SK-N-SH (cell line): ENCODE results near the gene SMIM10L2A. TPM values are rescaled to one million over a fixed set of nuclear protein-coding genes. Genes with fewer than 3 reads are reported as not detected.

Experiments used
- CTCF ChIA-PET: fragments of 300-600, 350-600 bp; formaldehyde crosslinking; extraction: SDS; loops from one replicate; lab custom pipeline; 2021; lab: Yijun Ruan, JAX
- POLR2A ChIA-PET: fragments of 350-600 bp; sonication (Branson Sonifier 250); formaldehyde crosslinking; extraction: SDS; loops from one replicate; lab custom pipeline; 2020; ENCODE audit warnings: antibody characterized with exemption, inconsistent platforms; lab: Yijun Ruan, JAX
- DNase-seq: peaks from one replicate; pipeline ENCODE4 v3.0.0; 2012
- H2AFZ ChIP-seq: fragments of 200-600 bp; sonication (generic); 2 replicates; pipeline ENCODE4 v1.8.1; 2016; ENCODE audit warnings: antibody characterized with exemption, mild to moderate bottlenecking, low read depth
- H3F3A ChIP-seq: fragments of 200-600 bp; sonication (generic); replicated peaks from 2 replicates; pipeline ENCODE3; 2016; ENCODE audit warnings: antibody characterized with exemption, mild to moderate bottlenecking; ENCODE audit not compliant: insufficient read depth
- H3K27ac ChIP-seq, 2 experiments: fragments of 200-500 bp in 1 of 2; fragments of 200-600 bp in 1 of 2; sonication (Bioruptor generic) in 1 of 2; sonication (generic), shearing (Covaris generic) in 1 of 2; 2 replicates each; pipeline versions ENCODE4 v1.5.1 to v1.6.1; 2014 to 2016; ENCODE audit warnings: low read depth in 2 of 2, inconsistent platforms in 1 of 2, low read length in 1 of 2, mild to moderate bottlenecking in 1 of 2, mixed read lengths in 1 of 2
- H3K27me3 ChIP-seq: fragments of 200-600 bp; sonication (generic), shearing (Covaris generic); 2 replicates; pipeline ENCODE4 v1.6.1; 2016; ENCODE audit warnings: mixed run types; ENCODE audit not compliant: insufficient read depth
- H3K36me3 ChIP-seq, 2 experiments: fragments of 200-500 bp in 1 of 2; fragments of 200-600 bp in 1 of 2; sonication (Bioruptor generic) in 1 of 2; sonication (generic) in 1 of 2; replicated peaks in 1 of 2; 2 replicates each; pipeline versions ENCODE3 to v1.5.1; 2014 to 2016; ENCODE audit warnings: low read length in 1 of 2, mild to moderate bottlenecking in 1 of 2; ENCODE audit not compliant: insufficient read depth in 2 of 2, control insufficient read depth in 1 of 2
- H3K4me1 ChIP-seq, 2 experiments: fragments of 200-500 bp in 1 of 2; fragments of 200-600 bp in 1 of 2; sonication (Bioruptor generic) in 1 of 2; sonication (generic), shearing (Covaris generic) in 1 of 2; 2 replicates each; pipeline versions ENCODE4 v1.5.1 to v1.6.1; 2014 to 2016; ENCODE audit warnings: low read depth in 1 of 2, low read length in 1 of 2, mixed run types in 1 of 2; ENCODE audit not compliant: insufficient read depth in 2 of 2, control insufficient read depth in 1 of 2
- H3K4me2 ChIP-seq: fragments of 200-600 bp; sonication (generic), shearing (Covaris generic); 2 replicates; pipeline ENCODE4 v1.6.1; 2017; ENCODE audit warnings: mixed run types
- H3K4me3 ChIP-seq, 2 experiments: fragments of 200-500 bp in 1 of 2; fragments of 200-600 bp in 1 of 2; sonication (Bioruptor generic) in 1 of 2; sonication (generic), shearing (Covaris generic) in 1 of 2; 2 replicates each; pipeline versions ENCODE4 v1.5.1 to v1.8.1; 2014 to 2016; ENCODE audit warnings: low read depth in 2 of 2, inconsistent platforms in 1 of 2, low read length in 1 of 2, mild to moderate bottlenecking in 1 of 2, mixed read lengths in 1 of 2, moderate library complexity in 1 of 2
- H3K79me2 ChIP-seq: fragments of 200-600 bp; sonication (generic); 2 replicates; pipeline ENCODE4 v1.8.1; 2017; ENCODE audit warnings: mild to moderate bottlenecking; ENCODE audit not compliant: insufficient read depth
- H3K9ac ChIP-seq: fragments of 200-600 bp; sonication (generic); 2 replicates; pipeline ENCODE4 v1.6.1; 2017; ENCODE audit warnings: mixed run types
- H3K9me2 ChIP-seq: fragments of 200-600 bp; sonication (generic); 2 replicates; pipeline ENCODE4 v1.6.1; 2017; ENCODE audit warnings: mixed run types
- H3K9me3 ChIP-seq: fragments of 200-600 bp; sonication (generic); 2 replicates; pipeline ENCODE4 v1.6.1; 2017; ENCODE audit warnings: mixed run types, mild to moderate bottlenecking, moderate library complexity
- H4K20me1 ChIP-seq: fragments of 200-600 bp; sonication (generic); 2 replicates; pipeline ENCODE4 v1.6.1; 2017; ENCODE audit warnings: mild to moderate bottlenecking, mixed run types; ENCODE audit not compliant: insufficient read depth
- ELF1 ChIP-seq: IDR thresholded peaks from 2 replicates; pipeline ENCODE4 v1.4.0; 2012
- EP300 ChIP-seq, 2 experiments: IDR thresholded peaks; 2 replicates each; pipeline versions ENCODE4 v1.4.0 to v1.6.1; 2012; ENCODE audit warnings: borderline replicate concordance in 1 of 2, low read depth in 1 of 2, low read length in 1 of 2
- GATA2 ChIP-seq: sonication (generic); formaldehyde crosslinking; IDR thresholded peaks from 2 replicates; pipeline ENCODE4 v1.5.0; 2020; ENCODE audit warnings: mild to moderate bottlenecking, missing genetic modification reagents
- NRF1 ChIP-seq: IDR thresholded peaks from 2 replicates; pipeline ENCODE4 v1.6.1; 2012; ENCODE audit warnings: low read depth, mild to moderate bottlenecking, low read length
- POLR2AphosphoS5 ChIP-seq: IDR thresholded peaks from 2 replicates; pipeline ENCODE4 v1.6.1; 2012; ENCODE audit warnings: low read depth, low read length
- RAD21 ChIP-seq: IDR thresholded peaks from 2 replicates; pipeline ENCODE4 v1.6.1; 2012; ENCODE audit warnings: mild to moderate bottlenecking, low read length
- RCOR1 ChIP-seq: fragments of 150-350 bp; IDR thresholded peaks from 2 replicates; pipeline ENCODE4 v1.6.1; 2017; ENCODE audit warnings: antibody characterized with exemption, low read length
- RFX5 ChIP-seq: IDR thresholded peaks from 2 replicates; pipeline ENCODE4 v1.6.1; 2012; ENCODE audit warnings: mild to moderate bottlenecking, improper control_type of control experiment, low read length
- RXRA ChIP-seq: IDR thresholded peaks from 2 replicates; pipeline ENCODE4 v1.4.0; 2012; ENCODE audit warnings: low read depth, mild to moderate bottlenecking, borderline replicate concordance
- SIN3A ChIP-seq: IDR thresholded peaks from 2 replicates; pipeline ENCODE4 v1.6.1; 2012; ENCODE audit warnings: low read depth, mild to moderate bottlenecking, low read length, moderate library complexity, borderline replicate concordance
- TAF1 ChIP-seq: IDR thresholded peaks from 2 replicates; pipeline ENCODE4 v1.6.1; 2012; ENCODE audit warnings: low read depth, mild to moderate bottlenecking, low read length, moderate library complexity, borderline replicate concordance
- ZBTB33 ChIP-seq: IDR thresholded peaks from 2 replicates; pipeline ENCODE4 v1.4.0; 2012; ENCODE audit warnings: low read depth, borderline replicate concordance
- WGBS: methylation state at CpG from one replicate; pipeline ENCODE4 v1.1.6; 2017; ENCODE audit warnings: low lambda C conversion rate; 5-methylcytosine and 5-hydroxymethylcytosine counted together
- polyA plus RNA-seq, 3 experiments: library from polyadenylated mRNA; depleted of rRNA; stranded (reverse); fragments of >200 nt; gene quantifications; 2 replicates each; pipeline ENCODE4 v1.2.3, GENCODE V29; 2012
- TF ChIP-seq, protein P1 (sequence below): IDR thresholded peaks from 2 replicates; pipeline ENCODE4 v1.4.0; 2012; ENCODE audit warnings: low read depth
- TF ChIP-seq, protein P2 (sequence below): IDR thresholded peaks from 2 replicates; pipeline ENCODE4; 2012

The SMIM10L2A gene
- polyA plus RNA-seq, 1 of the 3 experiments (the other 2 are of a cell fraction) = 0.15 TPM

- H3K36me3 ChIP-seq = no peaks in the 10 kb centered on the region
- H4K20me1 ChIP-seq = no peaks in the 10 kb centered on the region
- WGBS = 43% methylated on average over 3 of the region's 4 CpGs
- TF ChIP-seq SIN3A (no peak), TAF1 (no peak), ELF1 (no peak), NRF1 (no peak), RAD21 (no peak), RXRA (no peak), POLR2AphosphoS5 (no peak), RFX5 (no peak; the same call in 1 of the 2 replicates)
- TF ChIP-seq, protein P1, sequence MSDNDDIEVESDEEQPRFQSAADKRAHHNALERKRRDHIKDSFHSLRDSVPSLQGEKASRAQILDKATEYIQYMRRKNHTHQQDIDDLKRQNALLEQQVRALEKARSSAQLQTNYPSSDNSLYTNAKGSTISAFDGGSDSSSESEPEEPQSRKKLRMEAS = no peak
- TF ChIP-seq, protein P2, sequence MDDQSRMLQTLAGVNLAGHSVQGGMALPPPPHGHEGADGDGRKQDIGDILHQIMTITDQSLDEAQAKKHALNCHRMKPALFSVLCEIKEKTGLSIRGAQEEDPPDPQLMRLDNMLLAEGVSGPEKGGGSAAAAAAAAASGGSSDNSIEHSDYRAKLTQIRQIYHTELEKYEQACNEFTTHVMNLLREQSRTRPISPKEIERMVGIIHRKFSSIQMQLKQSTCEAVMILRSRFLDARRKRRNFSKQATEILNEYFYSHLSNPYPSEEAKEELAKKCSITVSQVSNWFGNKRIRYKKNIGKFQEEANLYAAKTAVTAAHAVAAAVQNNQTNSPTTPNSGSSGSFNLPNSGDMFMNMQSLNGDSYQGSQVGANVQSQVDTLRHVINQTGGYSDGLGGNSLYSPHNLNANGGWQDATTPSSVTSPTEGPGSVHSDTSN = no peak
- no peaks in the 10 kb centered on the region for H3K4me1 ChIP-seq
- H3K79me2 ChIP-seq = no peaks in the 10 kb centered on the region
- no peak overlapping the region for H2AFZ ChIP-seq
- ChIA-PET CTCF (no interaction called here), POLR2A (no interaction called here)
- no peak overlapping the region for H3K4me3 ChIP-seq
- H3K27ac ChIP-seq = no peak overlapping the region
- H3K9me2 ChIP-seq = no peaks in the 10 kb centered on the region
- DNase-seq = no peak
- no peaks in the 10 kb centered on the region for H3K9me3 ChIP-seq
- no peaks in the 10 kb centered on the region for H3F3A ChIP-seq
- H3K27me3 ChIP-seq = no peaks in the 10 kb centered on the region; the same call in 1 of the 2 replicates
- H3K9ac ChIP-seq = no peak overlapping the region
- H3K4me2 ChIP-seq = no peak overlapping the region
Measured at GRCh38 chrX:135396109-135396508, 25.6 kb upstream of the SMIM10L2A start.

- H3K4me3 ChIP-seq = no peak overlapping the region
- H3K4me1 ChIP-seq = no peaks in the 10 kb centered on the region
- CTCF ChIA-PET = no interaction called here
- 71% methylated on average over 3 of the region's 3 CpGs for WGBS
- H3K9me3 ChIP-seq = no peaks in the 10 kb centered on the region
- H4K20me1 ChIP-seq = no peaks in the 10 kb centered on the region
- TF ChIP-seq GATA2 (no peak), ZBTB33 (no peak), RCOR1 (no peak), EP300 (IDR thresholded peaks at IDR 0.05; ENCODE audit: borderline replicate concordance in 1 of 2, low read depth in 1 of 2, low read length in 1 of 2) (no peak)
- no peaks in the 10 kb centered on the region for H3K36me3 ChIP-seq
- H3K79me2 ChIP-seq = no peaks in the 10 kb centered on the region
- H3F3A ChIP-seq = no peaks in the 10 kb centered on the region
- H3K9me2 ChIP-seq = no peaks in the 10 kb centered on the region
- H2AFZ ChIP-seq = no peak overlapping the region
- no peaks in the 10 kb centered on the region; the same call in 1 of the 2 replicates for H3K27me3 ChIP-seq
- no peak overlapping the region for H3K4me2 ChIP-seq
- no peak for DNase-seq
- no peak overlapping the region for H3K27ac ChIP-seq
- POLR2A ChIA-PET = no interaction called here
- no peak overlapping the region for H3K9ac ChIP-seq
Measured at GRCh38 chrX:135396566-135396965, 25.2 kb upstream of the SMIM10L2A start.
